CD1c-positive myeloid dendritic cell (primary cell): ENCODE measurements around the gene PWWP2A.
"Not testable (repeated sequence)": the region's sequence is repeated elsewhere in the genome, so short reads cannot be mapped to it uniquely, and the experiment has no call there.

Experiments
- DNase-seq: peaks from one replicate; pipeline ENCODE4 v3.0.0-alpha.2; 2016; ENCODE audit errors: extremely low spot score

Gene PWWP2A, protein sequence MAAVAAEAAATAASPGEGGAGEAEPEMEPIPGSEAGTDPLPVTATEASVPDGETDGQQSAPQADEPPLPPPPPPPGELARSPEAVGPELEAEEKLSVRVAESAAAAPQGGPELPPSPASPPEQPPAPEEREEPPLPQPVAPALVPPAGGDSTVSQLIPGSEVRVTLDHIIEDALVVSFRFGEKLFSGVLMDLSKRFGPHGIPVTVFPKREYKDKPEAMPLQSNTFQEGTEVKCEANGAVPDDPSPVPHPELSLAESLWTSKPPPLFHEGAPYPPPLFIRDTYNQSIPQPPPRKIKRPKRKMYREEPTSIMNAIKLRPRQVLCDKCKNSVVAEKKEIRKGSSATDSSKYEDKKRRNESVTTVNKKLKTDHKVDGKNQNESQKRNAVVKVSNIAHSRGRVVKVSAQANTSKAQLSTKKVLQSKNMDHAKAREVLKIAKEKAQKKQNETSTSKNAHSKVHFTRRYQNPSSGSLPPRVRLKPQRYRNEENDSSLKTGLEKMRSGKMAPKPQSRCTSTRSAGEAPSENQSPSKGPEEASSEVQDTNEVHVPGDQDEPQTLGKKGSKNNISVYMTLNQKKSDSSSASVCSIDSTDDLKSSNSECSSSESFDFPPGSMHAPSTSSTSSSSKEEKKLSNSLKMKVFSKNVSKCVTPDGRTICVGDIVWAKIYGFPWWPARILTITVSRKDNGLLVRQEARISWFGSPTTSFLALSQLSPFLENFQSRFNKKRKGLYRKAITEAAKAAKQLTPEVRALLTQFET

GRCh38 chr5:160119142-160119904, at the start of gene PWWP2A:
Gene PWWP2A, minus strand, starts transcription at chr5:160119450. Its CDS starts 62 bp downstream, at chr5:160119388.
- peak; percentile 100 for DNase-seq

DNA sequence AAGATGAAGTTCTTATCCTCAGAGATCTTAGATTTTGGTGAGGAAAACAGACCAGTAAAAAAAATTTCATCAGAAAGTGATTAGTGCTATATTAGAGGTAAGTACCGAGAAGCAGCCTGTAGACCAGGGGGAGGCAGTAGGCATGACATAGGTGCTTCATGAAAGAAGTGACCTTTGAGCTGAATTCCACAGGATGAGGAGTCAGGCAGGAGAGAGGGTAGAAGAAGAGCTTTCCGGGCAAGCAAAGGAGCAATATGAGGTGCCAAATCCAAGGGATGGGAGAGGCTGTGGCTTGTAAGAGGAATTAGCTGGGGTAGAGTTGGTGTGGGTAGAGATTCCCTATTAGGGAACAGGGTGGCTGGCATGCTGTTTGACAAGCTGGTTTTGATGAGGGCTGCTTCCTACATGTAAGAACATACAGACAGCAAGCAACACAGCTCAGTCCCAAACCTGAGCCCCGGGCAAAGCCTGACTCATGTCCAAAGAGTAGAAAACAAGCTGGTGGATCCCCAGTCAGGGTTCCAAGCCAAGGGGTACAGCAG, 48.4 kb upstream of the PWWP2A start:
- no peak for DNase-seq

DNA sequence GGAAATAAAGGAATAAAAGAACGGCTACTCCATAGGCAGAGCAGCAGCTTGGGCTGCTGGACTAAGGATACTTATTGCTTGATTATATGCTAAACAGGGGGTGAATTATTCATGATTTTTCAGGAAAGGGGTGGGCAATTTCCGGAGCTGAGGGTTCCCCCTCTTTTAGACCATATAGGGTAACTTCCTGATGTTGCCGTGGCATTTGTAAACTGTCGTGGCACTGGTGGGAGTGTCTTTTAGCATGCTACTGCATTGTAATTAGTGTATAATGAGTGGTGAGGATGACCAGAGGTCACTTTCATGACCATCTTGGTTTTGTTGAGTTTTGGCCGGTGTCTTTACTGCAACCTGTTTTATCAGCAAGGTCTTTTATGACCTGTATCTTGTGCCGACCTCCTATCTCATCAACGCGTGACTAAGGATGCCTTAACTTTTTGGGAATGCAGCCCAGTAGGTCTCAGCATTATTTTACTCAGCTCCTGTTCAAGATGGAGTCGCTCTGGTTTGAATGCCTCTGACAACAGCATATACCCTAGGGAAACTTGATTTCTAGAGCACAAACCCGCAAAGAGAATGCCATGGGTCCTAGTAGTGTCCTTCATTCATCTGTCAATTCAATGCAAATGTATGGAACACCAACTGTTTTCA, 47.8 kb upstream of the PWWP2A start:
- DNase-seq = no peak

DNA sequence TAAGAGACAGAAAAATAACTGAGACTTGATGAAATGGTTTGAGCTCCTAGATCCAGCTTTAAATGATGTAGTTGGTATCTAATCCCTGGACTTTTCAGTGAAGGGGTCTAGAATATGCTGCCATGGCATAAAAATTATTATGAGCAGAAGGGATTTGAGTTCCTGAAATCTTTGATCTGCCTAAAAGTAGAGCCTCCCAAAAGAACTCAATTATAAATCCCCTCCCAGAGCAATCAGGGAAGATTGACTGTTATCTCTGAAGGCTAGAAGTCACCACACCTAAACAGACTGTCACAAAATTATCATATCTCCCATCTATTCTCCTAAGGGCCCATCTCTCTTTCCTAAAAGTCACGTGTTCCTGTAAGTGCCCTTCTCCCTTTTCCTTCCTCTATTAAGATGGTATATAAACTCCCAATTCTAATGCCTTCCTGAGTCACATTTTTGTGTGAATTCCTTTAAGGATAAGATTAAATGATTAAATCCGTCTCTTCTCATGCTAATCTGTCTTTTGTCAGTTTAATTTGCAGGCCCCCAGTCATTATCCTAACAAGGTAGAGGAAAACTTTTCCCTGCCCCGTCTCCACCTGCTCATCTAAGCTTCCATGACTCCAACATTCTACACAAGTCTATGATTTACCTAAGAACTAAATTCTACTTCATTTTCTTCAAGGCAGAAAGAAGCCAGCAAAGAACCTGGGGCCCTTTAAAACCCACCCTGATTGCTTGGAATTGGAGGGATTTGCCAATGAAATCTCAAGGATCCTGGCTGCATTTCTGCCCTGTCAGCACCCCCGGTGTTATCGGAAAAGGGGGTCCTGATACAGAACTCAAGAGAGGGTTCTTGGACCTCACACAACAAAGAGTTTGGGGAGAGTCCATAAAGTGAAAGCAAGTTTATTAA, 47.1 kb upstream of the PWWP2A start:
- DNase-seq = no peak

DNA sequence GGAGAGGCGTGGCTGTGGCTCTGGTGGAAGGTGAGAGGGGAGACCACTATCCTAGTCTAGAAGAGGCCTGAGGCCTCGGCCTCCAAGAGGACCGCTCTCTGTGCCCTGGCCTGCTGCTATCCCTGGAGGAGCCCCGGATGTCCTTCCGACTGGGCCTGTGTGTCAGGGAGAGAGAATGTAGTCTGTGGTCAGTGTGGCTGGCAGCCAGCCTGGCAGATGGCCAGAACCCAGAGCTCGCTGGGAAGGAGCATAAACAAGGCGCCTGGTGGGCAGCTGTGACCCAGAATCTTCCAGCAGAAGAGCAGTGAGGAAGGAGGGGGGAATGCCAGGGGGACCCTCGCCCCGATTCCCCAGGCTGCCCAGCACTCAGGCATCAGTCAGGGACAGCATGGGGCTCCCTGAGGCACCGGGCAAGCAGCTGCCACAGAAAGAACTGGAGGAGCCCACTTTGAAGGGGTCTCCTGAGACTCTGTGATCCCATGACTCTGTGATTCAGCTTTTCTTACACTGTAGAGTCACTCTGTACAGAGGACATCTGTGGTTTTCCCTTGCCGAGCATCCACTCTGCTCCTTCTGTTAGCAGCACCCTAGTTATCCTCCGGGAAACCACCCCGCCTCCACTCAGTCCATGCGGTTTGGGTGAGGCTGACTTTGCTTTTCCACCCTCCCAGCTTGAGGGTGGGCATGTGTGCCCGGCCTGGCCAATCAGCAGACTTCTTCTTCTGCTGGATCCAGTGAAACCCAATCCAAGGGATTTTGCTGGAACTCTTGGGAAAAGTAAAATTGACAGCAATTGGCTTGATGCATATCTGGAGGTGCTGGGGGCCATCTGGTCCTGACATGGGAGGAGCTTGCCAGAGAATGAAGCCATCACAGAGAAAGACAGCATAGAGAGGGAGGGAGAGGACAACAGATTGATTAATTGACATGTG, 46.2 kb upstream of the PWWP2A start:
- peak; percentile 30 for DNase-seq

DNA sequence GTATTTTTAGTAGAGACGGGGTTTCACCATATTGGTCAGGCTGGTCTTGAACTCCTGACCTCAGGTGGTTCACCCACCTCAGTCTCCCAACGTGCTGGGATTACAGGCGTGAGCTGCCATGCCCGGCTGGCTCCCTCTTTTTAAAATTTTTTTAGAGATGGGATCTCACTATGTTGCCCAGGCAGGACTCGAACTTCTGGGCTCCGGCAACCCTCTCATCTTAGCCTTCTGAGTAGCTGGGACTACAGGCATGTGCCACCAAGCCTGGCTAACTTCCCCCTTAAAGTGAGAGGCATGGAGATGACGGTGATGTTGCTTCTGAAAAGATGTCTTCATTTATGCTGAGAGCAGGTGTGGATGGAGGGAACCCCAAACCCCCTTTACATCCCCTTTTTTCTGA, 43.7 kb upstream of the PWWP2A start:
- no peak for DNase-seq

DNA sequence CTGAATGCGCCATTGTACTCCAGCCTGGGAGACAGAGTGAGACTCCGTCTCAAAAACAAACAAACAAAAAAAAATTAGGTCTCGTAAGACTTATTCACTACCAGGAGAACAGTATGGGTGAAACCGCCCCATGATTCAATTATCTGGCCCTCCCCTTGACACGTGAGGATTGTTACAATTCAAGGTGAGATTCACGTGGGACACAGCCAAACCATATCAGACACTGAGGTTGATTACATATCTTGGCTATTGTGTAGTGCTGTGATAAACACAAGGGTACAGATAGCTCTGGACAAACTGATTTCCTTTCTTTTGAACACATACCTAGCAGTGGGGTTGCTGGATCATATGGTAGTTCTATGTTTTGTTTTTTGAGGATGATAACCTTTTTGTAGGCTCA, 42.4 kb upstream of the PWWP2A start:
- no peak for DNase-seq

- not testable (repeated sequence) for DNase-seq
Observed at GRCh38 chr5:160160875-160161274, 41.6 kb upstream of the PWWP2A start.

GRCh38 chr5:160159991-160160792, 40.9 kb upstream of the PWWP2A start:
- DNase-seq = no peak

- DNase-seq = no peak
Observed at GRCh38 chr5:160158087-160158486, 38.8 kb upstream of the PWWP2A start.

GRCh38 chr5:160155017-160155750, 35.9 kb upstream of the PWWP2A start:
- DNase-seq = no peak

DNA sequence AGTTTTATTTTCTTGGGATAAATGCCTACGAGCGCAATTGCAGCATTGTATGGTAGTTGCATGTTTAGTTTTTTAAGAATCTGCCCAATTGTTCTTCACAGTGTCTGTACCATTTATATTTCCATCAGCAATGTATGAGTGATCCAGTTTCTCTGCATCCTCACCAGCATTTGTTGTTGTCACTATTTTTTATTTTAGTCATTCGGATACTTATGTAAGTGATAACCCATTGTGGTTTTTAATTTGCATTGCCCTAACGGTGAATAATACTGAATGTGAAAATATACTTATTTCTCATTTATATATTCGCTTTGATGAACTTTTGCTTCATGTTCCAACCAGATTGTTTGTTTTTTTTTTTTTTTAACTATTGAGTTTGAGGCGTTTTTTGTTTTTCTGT, 33.7 kb upstream of the PWWP2A start:
- DNase-seq = no peak

GRCh38 chr5:160152287-160152686, 33.0 kb upstream of the PWWP2A start:
- no peak for DNase-seq

DNA sequence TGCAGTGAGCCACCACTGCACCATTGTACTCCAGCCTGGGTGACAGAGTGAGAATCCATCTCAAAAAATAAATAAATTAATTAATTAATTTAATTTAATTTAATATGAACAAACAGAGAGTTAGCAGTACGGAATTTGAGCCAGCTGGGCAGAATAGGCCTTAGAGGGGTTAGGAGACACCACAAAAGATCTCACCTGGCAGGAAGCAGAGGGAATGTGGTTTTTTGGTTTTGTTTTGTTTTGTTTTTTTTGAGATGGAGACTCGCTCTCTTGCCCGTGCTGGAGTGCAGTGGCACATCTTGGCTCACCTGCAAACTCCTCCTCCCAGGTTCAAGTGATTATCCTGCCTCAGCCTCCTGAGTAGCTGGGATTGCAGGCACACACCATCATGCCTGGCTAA, 31.8 kb upstream of the PWWP2A start:
- no peak for DNase-seq

DNA sequence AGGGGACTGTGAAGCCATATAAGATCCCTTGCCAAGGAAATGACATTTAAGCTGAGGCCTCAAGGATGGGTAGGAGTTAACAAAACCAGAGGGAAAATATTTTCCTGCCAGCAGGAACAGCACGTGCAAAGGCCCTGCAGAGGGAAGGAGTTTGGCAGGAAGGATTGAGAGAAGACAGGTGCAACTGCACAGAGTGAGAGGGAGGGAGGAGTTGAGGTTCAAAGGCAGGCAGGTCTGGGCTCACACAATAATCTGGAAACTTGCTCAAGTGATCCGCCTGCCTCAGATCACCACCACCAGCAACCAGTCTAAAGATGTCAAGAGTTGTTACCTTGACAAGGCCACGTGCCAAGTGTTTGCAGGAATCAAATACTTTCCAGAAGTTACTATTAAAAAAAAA, 31.1 kb upstream of the PWWP2A start:
- no peak for DNase-seq

DNA sequence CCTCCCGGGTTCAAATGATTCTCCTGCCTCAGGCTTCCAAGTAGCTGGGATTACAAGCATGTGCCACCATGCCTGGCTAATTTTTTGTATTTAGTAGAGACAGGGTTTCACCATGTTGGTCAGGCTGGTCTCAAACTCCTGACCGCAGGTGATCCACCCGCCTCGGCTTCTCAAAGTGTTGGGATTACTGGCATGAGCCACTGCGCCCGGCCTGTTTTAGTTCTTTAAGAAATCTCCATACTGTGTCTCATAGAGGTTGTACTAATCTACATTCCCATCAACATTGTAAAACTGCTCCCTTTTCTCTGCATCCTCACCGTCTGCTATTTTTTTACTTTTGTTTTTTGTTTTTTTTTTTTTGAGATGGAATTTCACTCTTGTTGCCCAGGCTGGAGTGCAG, 25.2 kb upstream of the PWWP2A start:
- not testable (repeated sequence) for DNase-seq

GRCh38 chr5:160134332-160134731, 15.1 kb upstream of the PWWP2A start:
- no peak for DNase-seq

DNA sequence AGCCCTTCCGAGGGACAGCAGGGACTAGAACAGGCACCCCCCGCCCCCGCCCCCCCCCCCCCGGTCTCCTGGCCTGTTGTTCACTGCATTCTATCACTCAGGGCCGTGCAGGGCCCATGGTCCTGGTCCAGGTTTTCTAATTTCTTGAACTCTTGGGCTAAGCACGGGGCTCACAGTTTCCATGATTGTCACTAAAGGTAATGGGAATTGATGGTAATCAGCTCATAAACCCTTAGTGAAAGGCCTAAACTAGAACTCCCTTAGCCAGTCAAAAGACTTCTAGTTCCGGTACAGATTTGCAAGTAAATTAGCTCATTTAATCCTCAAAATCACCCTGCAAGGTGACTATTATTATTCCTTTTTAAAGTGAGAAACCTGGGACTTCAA, 14.7 kb upstream of the PWWP2A start:
- no peak for DNase-seq
